OCI-LY3 (cell line): Measurements from ENCODE around the gene DDX6.
"Not testable (repeated sequence)": the region's sequence is repeated elsewhere in the genome, so short reads cannot be mapped to it uniquely, and the experiment has no call there.

ENCODE experiments used
- H2AFZ ChIP-seq: fragments of 200-600, 300-600 bp; shearing (Covaris generic); 2 replicates; pipeline ENCODE4 v1.6.0; 2014; ENCODE audit warnings: antibody characterized with exemption, low read depth, low read length
- H3K27ac ChIP-seq: fragments of 200-600, 300-600 bp; sonication (generic); 2 replicates; pipeline ENCODE4 v1.5.1; 2014; ENCODE audit warnings: mild to moderate bottlenecking, low read length, moderate library complexity, mixed read lengths
- H3K27me3 ChIP-seq: fragments of 200-600, 300-600 bp; sonication (generic); 2 replicates; pipeline ENCODE4 v1.6.1; 2014; ENCODE audit warnings: low read depth, low read length, mixed read lengths
- H3K36me3 ChIP-seq: fragments of 200-600, 300-600 bp; sonication (generic); replicated peaks from 2 replicates; pipeline ENCODE3; 2014; ENCODE audit warnings: low read depth, low read length, mixed read lengths
- H3K4me1 ChIP-seq: fragments of 300-600, 200-600 bp; sonication (generic); 2 replicates; pipeline ENCODE4 v1.6.1; 2014; ENCODE audit warnings: low read length, mixed read lengths
- H3K4me2 ChIP-seq: fragments of 200-600, 300-600 bp; sonication (generic); 2 replicates; pipeline ENCODE4 v1.6.1; 2014; ENCODE audit warnings: low read length, mixed read lengths
- H3K4me3 ChIP-seq: fragments of 300-600, 200-600 bp; sonication (generic); 2 replicates; pipeline ENCODE4 v1.5.1; 2014; ENCODE audit warnings: antibody characterized with exemption, mild to moderate bottlenecking, low read length, moderate library complexity
- H3K79me2 ChIP-seq: fragments of 300-600, 200-600 bp; shearing (Covaris generic); 2 replicates; pipeline ENCODE4 v1.6.1; 2014; ENCODE audit warnings: mild to moderate bottlenecking, low read length, mixed read lengths
- H3K9ac ChIP-seq: fragments of 300-600, 200-600 bp; shearing (Covaris generic); 2 replicates; pipeline ENCODE4 v1.6.0; 2014; ENCODE audit warnings: mild to moderate bottlenecking, low read length, moderate library complexity
- H3K9me3 ChIP-seq: fragments of 200-600, 300-600 bp; shearing (Covaris generic); 2 replicates; pipeline ENCODE4 v1.6.1; 2014; ENCODE audit warnings: low read length, mixed read lengths; ENCODE audit not compliant: insufficient read depth
- H4K20me1 ChIP-seq: fragments of 200-600, 300-600 bp; sonication (generic); 2 replicates; pipeline ENCODE4 v1.6.1; 2016; ENCODE audit warnings: low read length, mixed read lengths; ENCODE audit not compliant: insufficient read depth
- EZH2phosphoT487 ChIP-seq: fragments of 200-600 bp; shearing (Covaris generic); IDR thresholded peaks from 2 replicates; pipeline ENCODE4 v1.6.1; 2018; ENCODE audit warnings: antibody characterized with exemption, mixed run types, low read depth
- TF ChIP-seq, protein P1 (sequence below): fragments of 200-600, 300-600 bp; sonication (generic); IDR thresholded peaks from 2 replicates; pipeline ENCODE4 v1.5.1; 2014; ENCODE audit warnings: antibody characterized with exemption, low read length, low read depth

The DDX6 gene

DNA sequence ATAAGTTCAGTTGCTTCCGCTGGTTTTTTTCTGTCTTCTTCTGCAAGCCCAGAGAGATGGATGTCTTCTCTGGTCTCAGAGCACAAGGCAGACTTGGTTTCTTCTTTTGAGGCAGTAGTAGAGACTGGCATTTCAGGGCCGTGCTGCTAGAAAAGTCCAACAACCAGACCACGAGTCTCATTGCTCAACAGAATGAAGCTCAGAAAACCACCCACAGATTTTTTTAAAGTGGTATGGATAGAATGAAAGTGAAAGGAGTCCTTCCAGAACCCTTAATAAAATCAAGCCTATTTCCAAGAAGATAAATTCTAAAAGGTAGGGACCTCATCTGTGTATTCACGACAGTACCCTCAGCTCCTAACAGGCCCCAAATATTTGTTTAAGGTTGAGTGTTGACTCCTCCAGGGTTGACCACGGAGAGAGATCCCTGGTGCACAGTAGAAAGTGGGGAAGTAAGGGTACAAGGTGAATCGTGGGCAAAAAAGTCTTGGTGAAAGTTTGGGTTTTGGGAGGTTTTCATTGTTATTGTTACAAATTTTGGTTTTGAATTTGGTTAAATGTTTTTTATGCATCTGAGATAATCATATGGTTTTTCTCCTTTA, 43.6 kb upstream of the DDX6 start:
- Histone ChIP-seq H3K4me3 (peak overlapping the region; percentile 70), H3K36me3 (no peaks in the 10 kb centered on the region), H4K20me1 (no peaks in the 10 kb centered on the region), H3K27me3 (no peaks in the 10 kb centered on the region), H3K79me2 (no peaks in the 10 kb centered on the region), H3K9ac (peak overlapping the region; percentile 53), H3K4me2 (peak overlapping the region; percentile 71), H3K4me1 (peaks cover 36% of the 10 kb centered on the region), H2AFZ (peak overlapping the region; percentile 91), H3K9me3 (no peaks in the 10 kb centered on the region), H3K27ac (peak overlapping the region; percentile 26)
- TF ChIP-seq, protein P1, sequence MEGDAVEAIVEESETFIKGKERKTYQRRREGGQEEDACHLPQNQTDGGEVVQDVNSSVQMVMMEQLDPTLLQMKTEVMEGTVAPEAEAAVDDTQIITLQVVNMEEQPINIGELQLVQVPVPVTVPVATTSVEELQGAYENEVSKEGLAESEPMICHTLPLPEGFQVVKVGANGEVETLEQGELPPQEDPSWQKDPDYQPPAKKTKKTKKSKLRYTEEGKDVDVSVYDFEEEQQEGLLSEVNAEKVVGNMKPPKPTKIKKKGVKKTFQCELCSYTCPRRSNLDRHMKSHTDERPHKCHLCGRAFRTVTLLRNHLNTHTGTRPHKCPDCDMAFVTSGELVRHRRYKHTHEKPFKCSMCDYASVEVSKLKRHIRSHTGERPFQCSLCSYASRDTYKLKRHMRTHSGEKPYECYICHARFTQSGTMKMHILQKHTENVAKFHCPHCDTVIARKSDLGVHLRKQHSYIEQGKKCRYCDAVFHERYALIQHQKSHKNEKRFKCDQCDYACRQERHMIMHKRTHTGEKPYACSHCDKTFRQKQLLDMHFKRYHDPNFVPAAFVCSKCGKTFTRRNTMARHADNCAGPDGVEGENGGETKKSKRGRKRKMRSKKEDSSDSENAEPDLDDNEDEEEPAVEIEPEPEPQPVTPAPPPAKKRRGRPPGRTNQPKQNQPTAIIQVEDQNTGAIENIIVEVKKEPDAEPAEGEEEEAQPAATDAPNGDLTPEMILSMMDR, result no peak
- no peak for TF ChIP-seq EZH2phosphoT487

DNA sequence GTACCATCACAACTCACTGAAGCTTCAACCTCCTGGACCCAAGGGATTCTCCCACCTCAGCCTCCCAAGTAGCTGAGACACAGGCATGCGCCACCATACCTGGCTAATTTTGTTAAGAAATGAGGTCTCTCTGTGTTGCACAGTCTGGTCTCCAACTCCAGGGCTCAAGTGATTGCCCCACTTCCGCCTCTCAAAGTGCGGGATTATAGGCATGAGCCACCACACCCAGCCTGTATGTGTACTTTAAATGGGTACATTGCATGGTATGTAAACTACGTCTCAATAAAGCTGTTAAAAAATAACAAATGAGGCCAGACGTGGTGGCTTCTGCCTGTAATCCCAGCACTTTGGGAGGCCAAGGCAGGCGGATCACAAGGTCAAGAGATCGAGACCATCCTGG, 36.2 kb upstream of the DDX6 start:
- H3K4me3 ChIP-seq, result no peak overlapping the region
- H3K79me2 ChIP-seq, result no peaks in the 10 kb centered on the region
- no peaks in the 10 kb centered on the region for H3K9me3 ChIP-seq
- no peak overlapping the region for H3K9ac ChIP-seq
- H3K27ac ChIP-seq, result no peak overlapping the region
- H3K36me3 ChIP-seq, result no peaks in the 10 kb centered on the region
- TF ChIP-seq, protein P1, result no peak
- TF ChIP-seq EZH2phosphoT487, result no peak
- no peak overlapping the region for H3K4me2 ChIP-seq
- H3K27me3 ChIP-seq, result no peaks in the 10 kb centered on the region
- no peak overlapping the region for H2AFZ ChIP-seq
- H3K4me1 ChIP-seq, result peaks cover 21% of the 10 kb centered on the region
- no peaks in the 10 kb centered on the region for H4K20me1 ChIP-seq

DNA sequence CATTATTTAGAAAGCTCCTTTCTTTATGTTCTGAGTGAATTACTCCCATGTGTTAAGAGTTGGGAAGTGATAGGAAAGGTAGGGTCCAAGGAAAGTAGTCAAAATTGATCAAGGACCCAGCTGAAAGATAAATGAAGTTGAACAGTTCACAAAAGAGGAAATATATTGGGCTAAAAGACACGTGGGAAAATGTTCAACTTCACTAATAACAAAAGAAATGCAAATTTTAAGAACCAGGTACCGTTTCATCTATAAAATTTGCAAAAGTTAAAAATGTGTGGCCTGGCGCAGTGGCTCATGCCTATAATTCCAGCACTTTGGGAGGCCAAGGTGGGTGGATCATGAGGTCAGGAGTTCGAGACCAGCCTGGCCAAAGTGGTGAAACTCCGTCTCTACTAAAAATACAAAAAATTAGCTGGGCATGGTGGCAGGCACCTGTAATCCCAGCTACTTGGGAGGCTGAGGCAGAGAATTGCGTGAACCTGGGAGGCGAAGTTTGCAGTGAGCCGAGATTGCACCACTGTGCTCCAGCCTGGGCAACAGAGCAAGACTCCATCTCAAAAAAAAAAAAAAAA, 32.1 kb upstream of the DDX6 start:
- H3K36me3 ChIP-seq, H3K27me3 ChIP-seq, H4K20me1 ChIP-seq, H3K4me3 ChIP-seq, H2AFZ ChIP-seq, H3K79me2 ChIP-seq, H3K9ac ChIP-seq, H3K9me3 ChIP-seq: not testable (repeated sequence)
- H3K4me1 ChIP-seq, result peaks cover 56% of the 10 kb centered on the region
- H3K4me2 ChIP-seq, result peak overlapping the region; percentile 27; the same call in 1 of the 2 replicates
- H3K27ac ChIP-seq, result 0 out of 2 replicates have a peak overlapping the region, but pooled peaks have one; percentile 14

DNA sequence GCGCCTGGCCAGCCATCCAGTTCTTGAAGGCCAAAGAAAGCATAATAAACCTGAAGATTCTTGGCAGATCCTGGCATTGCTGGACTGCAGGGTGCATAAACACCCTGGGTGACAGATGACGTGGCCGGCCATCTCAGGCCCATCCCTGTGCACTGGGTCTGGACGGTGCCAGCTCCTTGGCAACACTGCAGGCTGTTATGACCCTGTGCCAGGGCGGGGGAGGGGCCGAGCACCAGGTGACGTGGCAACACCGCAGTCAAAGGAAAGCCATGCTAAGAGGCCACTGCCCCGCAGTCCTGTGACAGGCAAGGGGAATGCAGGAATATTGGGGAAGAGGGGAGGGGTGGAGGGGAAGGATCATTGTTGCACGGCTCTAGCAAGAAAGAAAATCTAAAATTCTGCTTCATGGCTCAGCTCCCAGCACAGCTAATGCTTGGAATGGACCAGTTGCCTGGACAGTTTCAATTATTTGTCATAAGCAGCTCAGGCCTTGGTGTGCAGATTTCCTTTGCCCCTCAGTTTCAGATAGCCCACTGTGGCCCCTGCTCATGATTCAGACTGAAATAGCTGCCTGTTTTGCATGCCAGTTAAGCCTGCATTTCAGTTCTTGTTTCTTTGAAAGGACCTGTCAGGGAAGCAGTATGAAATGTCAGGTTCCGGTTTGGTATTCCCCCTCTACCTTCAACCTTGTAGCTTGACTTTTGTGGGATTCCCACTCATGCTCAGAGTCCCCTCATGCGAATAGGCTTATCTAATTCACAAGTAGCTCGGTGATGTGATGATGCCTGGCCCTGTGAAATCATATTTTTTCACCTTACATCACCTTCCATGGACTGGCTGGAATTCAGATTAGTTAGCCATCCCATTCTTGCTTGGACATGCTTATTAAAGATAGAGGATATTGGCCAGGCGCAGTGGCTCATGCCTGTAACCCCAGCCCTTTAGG, 29.7 kb upstream of the DDX6 start:
- peaks cover 56% of the 10 kb centered on the region for H3K4me1 ChIP-seq
- H4K20me1 ChIP-seq, result no peaks in the 10 kb centered on the region
- TF ChIP-seq, protein P1, result no peak
- TF ChIP-seq EZH2phosphoT487, result peak; percentile 55; the same call in 1 of the 2 replicates
- peak overlapping the region; percentile 67 for H3K9ac ChIP-seq
- no peak overlapping the region for H2AFZ ChIP-seq
- H3K9me3 ChIP-seq, result no peaks in the 10 kb centered on the region
- H3K4me3 ChIP-seq, result peak overlapping the region; percentile 71
- no peaks in the 10 kb centered on the region for H3K36me3 ChIP-seq
- H3K27ac ChIP-seq, result peak overlapping the region; percentile 96
- H3K27me3 ChIP-seq, result no peaks in the 10 kb centered on the region
- H3K4me2 ChIP-seq, result peak overlapping the region; percentile 91
- no peaks in the 10 kb centered on the region for H3K79me2 ChIP-seq

DNA sequence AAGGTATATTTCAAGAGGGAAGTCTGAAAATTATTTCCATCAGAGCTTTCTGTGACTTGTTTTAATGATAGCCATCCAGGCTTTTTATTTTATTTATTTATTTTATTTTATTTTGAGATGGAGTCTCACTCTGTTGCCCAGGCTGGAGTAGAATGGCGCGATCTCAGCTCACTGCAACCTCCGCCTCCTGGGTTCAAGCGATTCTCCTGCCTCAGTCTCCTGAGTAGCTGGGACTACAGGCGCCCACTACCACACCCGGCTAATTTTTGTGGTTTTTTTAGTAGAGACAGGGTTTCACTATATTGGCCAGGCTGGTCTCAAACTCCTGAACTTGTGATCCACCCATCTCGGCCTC, 29.0 kb upstream of the DDX6 start:
- not testable (repeated sequence) for H3K36me3 ChIP-seq, H4K20me1 ChIP-seq, H3K9me3 ChIP-seq, H3K27me3 ChIP-seq, H3K79me2 ChIP-seq
- peak overlapping the region; percentile 24; the same call in 1 of the 2 replicates for H2AFZ ChIP-seq
- H3K9ac ChIP-seq, result peak overlapping the region; percentile 67
- H3K4me2 ChIP-seq, result peak overlapping the region; percentile 91
- peak overlapping the region; percentile 96 for H3K27ac ChIP-seq
- H3K4me3 ChIP-seq, result peak overlapping the region; percentile 71
- peaks cover 56% of the 10 kb centered on the region for H3K4me1 ChIP-seq
